Gastroesophageal sphincter (tissue), 4 donors: ENCODE data around the gene GCK. TPM values are rescaled to one million over a fixed set of nuclear protein-coding genes. Genes with fewer than 3 reads are reported as not detected.
"Not testable (repeated sequence)": the region's sequence is repeated elsewhere in the genome, so short reads cannot be mapped to it uniquely, and the experiment has no call there.

Experiments used
- ATAC-seq: fragments of 150-250 bp; one replicate; pipeline ENCODE4 v1.9.1; 2016; ENCODE audit warnings: mild to moderate bottlenecking, moderate library complexity
- H3K27ac ChIP-seq, 4 donors: fragments of 200-600 bp; sonication (generic) in 3 of 4; 1 replicate in 3 of 4; 2 replicates in 1 of 4; pipeline ENCODE4 v1.5.1; 2016 to 2019
- H3K27me3 ChIP-seq: fragments of 200-600 bp; sonication (generic); one replicate; pipeline ENCODE4 v1.5.1; 2019
- H3K36me3 ChIP-seq, 2 donors: fragments of 200-600 bp; sonication (generic); one replicate each; pipeline ENCODE4 v1.5.1; 2019; ENCODE audit warnings: control low read depth in 1 of 2
- H3K4me1 ChIP-seq, 3 donors: fragments of 200-600 bp; sonication (generic); 1 replicate in 2 of 3; 2 replicates in 1 of 3; pipeline ENCODE4 v1.5.1; 2016 to 2019; ENCODE audit warnings: control low read depth in 2 of 3
- H3K4me3 ChIP-seq, 2 donors: fragments of 200-600 bp; sonication (generic); one replicate each; pipeline ENCODE4 v1.5.1; 2019; ENCODE audit warnings: mild to moderate bottlenecking in 1 of 2, moderate library complexity in 1 of 2
- H3K9me3 ChIP-seq, 3 donors: fragments of 200-600 bp; sonication (generic); one replicate each; pipeline ENCODE4 v1.5.1; 2017 to 2019; ENCODE audit warnings: control low read depth in 2 of 3
- EP300 ChIP-seq: sonication (generic); formaldehyde crosslinking; IDR thresholded peaks from one replicate; pipeline ENCODE4 v1.6.1; 2017; ENCODE audit warnings: antibody characterized with exemption, mild to moderate bottlenecking
- POLR2A ChIP-seq, 2 donors: fragments of 450-650 bp; IDR thresholded peaks; one replicate each; pipeline ENCODE4 v1.6.1; 2017; ENCODE audit warnings: antibody characterized with exemption in 2 of 2, mild to moderate bottlenecking in 2 of 2, moderate library complexity in 1 of 2
- POLR2AphosphoS5 ChIP-seq: sonication (generic); formaldehyde crosslinking; IDR thresholded peaks from one replicate; pipeline ENCODE4 v1.6.1; 2017; ENCODE audit warnings: antibody characterized with exemption
- WGBS, 2 donors: methylation state at CpG; one replicate each; pipeline ENCODE4 v1.1.5; 2018; ENCODE audit warnings: low coverage in 1 of 2; 5-methylcytosine and 5-hydroxymethylcytosine counted together
- total RNA-seq, 4 donors: library from RNA; depleted of rRNA; stranded (reverse); fragments of >200 nt; gene quantifications; one replicate each; pipeline ENCODE4 v1.1.0, GENCODE V29; 2016
- TF ChIP-seq, protein P1 (sequence below), 4 experiments: fragments of 200-600 bp in 2 of 4; fragments of 450-650 bp in 2 of 4; sonication (generic) in 1 of 4; IDR thresholded peaks; one replicate each; pipeline ENCODE4 v1.5.1; 2017 to 2019; ENCODE audit warnings: antibody characterized with exemption in 4 of 4, mild to moderate bottlenecking in 2 of 4, moderate library complexity in 2 of 4

GCK gene
- total RNA-seq, 4 donors from 2014 or later: 0.31 to 4.2 (median 0.54) TPM; not detected in 1

DNA sequence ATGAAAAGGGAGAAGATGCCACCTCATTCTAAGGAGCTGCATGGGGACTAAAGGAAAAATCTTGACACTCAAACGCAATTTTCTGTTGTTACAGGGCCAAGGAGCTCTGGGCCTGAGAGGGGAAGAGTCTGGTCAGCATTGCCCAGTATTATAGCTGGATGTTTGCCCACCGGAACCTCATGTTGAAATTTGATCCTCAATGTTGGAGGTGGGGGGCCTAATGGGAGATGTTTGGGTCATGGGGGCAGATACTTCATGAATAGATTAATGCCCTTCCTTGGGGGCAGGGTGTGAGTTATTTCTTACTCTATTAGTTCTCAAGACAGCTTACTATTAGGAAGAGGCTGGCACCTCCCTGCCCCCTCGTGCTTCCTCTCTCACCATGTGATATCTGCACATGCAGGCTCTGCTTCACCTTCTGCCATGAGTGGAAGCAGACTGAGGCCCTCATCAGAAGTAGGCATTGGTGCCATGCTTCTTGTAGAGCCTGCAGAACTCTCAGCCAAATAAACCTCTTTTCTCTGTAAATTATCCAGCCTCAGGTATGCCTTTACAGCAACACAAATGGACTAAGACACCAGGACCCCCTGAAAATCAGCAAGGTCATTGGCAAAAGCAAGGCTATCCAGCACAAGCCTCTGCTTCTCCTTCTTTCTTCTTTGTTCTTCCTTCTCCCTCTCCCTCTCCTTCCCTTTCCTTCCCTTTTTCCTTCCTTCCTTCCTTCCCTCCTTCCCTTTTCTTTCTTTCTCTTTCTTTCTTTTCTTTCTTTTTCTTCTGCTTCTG, 15.1 kb downstream of the GCK start:
- ATAC-seq: no peak
- no peak for TF ChIP-seq EP300
- TF ChIP-seq POLR2AphosphoS5: no peak
- TF ChIP-seq POLR2A (IDR thresholded peaks at IDR 0.05): no peak
- TF ChIP-seq, protein P1, sequence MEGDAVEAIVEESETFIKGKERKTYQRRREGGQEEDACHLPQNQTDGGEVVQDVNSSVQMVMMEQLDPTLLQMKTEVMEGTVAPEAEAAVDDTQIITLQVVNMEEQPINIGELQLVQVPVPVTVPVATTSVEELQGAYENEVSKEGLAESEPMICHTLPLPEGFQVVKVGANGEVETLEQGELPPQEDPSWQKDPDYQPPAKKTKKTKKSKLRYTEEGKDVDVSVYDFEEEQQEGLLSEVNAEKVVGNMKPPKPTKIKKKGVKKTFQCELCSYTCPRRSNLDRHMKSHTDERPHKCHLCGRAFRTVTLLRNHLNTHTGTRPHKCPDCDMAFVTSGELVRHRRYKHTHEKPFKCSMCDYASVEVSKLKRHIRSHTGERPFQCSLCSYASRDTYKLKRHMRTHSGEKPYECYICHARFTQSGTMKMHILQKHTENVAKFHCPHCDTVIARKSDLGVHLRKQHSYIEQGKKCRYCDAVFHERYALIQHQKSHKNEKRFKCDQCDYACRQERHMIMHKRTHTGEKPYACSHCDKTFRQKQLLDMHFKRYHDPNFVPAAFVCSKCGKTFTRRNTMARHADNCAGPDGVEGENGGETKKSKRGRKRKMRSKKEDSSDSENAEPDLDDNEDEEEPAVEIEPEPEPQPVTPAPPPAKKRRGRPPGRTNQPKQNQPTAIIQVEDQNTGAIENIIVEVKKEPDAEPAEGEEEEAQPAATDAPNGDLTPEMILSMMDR (IDR thresholded peaks at IDR 0.05): no peak
- Histone ChIP-seq H3K27me3 (peaks cover 15% of the 10 kb centered on the region), H3K9me3 (peaks cover 0 to 5% (median 0%) of the 10 kb centered on the region in 3 donors), H3K4me3 (no peak overlapping the region), H3K27ac (no peak overlapping the region), H3K36me3 (no peaks in the 10 kb centered on the region), H3K4me1 (no peaks in the 10 kb centered on the region)
- 25% methylated on average over 3 of the region's 3 CpGs; no CpG with 5 or more reads in 1 of the 2 donors for WGBS, 2 donors

DNA sequence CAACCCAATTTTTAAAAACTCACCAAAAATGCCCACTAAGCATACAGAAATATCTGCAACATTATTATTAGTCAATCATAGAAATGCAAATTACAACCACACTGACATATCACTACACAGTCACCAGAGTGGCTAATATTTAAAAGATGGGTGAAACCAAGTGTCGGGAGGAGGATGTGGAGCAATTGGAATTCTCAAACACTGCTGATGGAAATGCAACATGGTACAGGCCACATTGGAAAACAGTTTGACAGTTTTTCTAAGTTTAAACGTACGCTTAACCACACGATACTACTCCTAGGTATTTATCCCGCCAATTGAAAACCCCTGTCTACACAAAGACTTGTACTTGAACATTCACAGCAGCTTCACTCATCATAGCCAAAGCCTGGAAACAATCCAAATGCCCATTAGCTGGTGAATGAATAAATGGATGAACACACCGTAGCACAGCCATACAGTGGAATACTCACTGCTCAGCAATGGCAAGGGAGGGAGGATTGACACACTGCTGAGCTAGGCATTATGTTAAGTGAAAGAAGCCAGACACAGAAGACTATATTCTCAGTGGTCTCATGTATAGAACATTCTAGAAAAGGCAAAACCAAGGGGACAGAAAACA, 16.3 kb downstream of the GCK start:
- H3K4me1 ChIP-seq: no peaks in the 10 kb centered on the region
- no peaks in the 10 kb centered on the region for H3K36me3 ChIP-seq
- no peak overlapping the region for H3K27ac ChIP-seq
- no peak for ATAC-seq
- no peak overlapping the region for H3K4me3 ChIP-seq
- H3K9me3 ChIP-seq: peaks cover 0 to 5% (median 0%) of the 10 kb centered on the region in 3 donors
- H3K27me3 ChIP-seq: peaks cover 12% of the 10 kb centered on the region
- WGBS, 2 donors: 80 to 87% methylated on average over 6 of the region's 6 CpGs
- TF ChIP-seq, protein P1 (IDR thresholded peaks at IDR 0.05): no peak
- TF ChIP-seq POLR2A (IDR thresholded peaks at IDR 0.05): no peak
- TF ChIP-seq EP300: no peak
- no peak for TF ChIP-seq POLR2AphosphoS5

GRCh38 chr7:44172352-44172751, 16.9 kb downstream of the GCK start:
- peaks cover 0 to 5% (median 0%) of the 10 kb centered on the region in 3 donors for H3K9me3 ChIP-seq
- peaks cover 8% of the 10 kb centered on the region for H3K27me3 ChIP-seq
- H3K4me1 ChIP-seq: no peaks in the 10 kb centered on the region
- no peak overlapping the region for H3K27ac ChIP-seq
- no peak overlapping the region for H3K4me3 ChIP-seq
- no peaks in the 10 kb centered on the region for H3K36me3 ChIP-seq
- no peak for ATAC-seq
- TF ChIP-seq, protein P1 (IDR thresholded peaks at IDR 0.05): no peak
- TF ChIP-seq POLR2A (IDR thresholded peaks at IDR 0.05): no peak
- TF ChIP-seq POLR2AphosphoS5: no peak
- TF ChIP-seq EP300: no peak

DNA sequence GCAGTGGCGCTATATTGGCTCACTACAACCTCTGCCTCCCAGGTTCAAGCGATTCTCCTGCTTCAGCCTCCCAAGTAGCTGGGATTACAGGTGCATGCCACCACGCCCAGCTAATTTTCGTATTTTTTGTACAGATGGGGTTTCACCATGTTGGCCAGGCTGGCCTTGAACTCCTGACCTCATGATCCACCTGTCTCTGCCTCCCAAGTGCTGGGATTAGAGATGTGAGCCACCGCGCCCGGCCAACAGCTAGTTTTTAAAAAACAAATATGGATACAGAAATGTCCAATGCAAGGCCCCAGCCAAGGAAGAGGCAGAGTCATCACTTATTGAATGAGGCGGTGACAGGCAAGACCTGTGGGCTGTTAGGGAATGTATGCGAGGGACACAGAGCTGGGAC, 17.3 kb downstream of the GCK start:
- WGBS, 2 donors: 92 to 95% methylated on average over 3 to 8 of the region's 9 CpGs
- H3K36me3 ChIP-seq, H3K9me3 ChIP-seq, H3K27me3 ChIP-seq, H3K27ac ChIP-seq, ATAC-seq, H3K4me3 ChIP-seq, H3K4me1 ChIP-seq: not testable (repeated sequence)

DNA sequence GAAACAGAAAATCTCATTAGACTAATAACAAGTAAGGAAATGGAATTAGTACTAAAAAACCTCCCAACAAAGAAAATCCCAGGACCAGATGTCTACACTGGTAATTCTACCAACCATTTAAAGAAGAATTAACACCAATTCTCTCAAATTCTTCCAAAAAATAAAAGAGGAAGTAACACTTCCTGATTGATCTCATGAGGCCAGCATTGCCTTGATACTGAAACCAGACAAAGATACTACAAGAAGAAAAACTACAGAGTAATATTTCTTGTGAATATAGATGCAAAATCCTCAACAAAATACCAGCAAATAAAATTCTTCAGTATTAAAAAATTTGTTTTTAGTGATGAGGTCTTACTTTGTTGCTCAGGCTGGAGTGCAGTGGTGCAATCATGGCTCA, 21.3 kb downstream of the GCK start:
- H3K36me3 ChIP-seq: no peaks in the 10 kb centered on the region
- no peak overlapping the region for H3K4me3 ChIP-seq
- ATAC-seq: no peak
- H3K27me3 ChIP-seq: no peaks in the 10 kb centered on the region
- no peak overlapping the region for H3K27ac ChIP-seq
- TF ChIP-seq POLR2A (IDR thresholded peaks at IDR 0.05) (no peak), EP300 (no peak), POLR2AphosphoS5 (no peak)
- TF ChIP-seq, protein P1 (IDR thresholded peaks at IDR 0.05): no peak
- H3K4me1 ChIP-seq: no peaks in the 10 kb centered on the region
- H3K9me3 ChIP-seq: peaks cover 0 to 5% (median 0%) of the 10 kb centered on the region in 3 donors
